WI38 (cell line): ENCODE results near the gene DSCAML1.

ENCODE experiments used
- H3K4me3 ChIP-seq: 2 replicates; pipeline ENCODE4 v1.5.1; 2011; ENCODE audit warnings: low read depth, mild to moderate bottlenecking, control low read depth, low read length
- TF ChIP-seq, protein P1 (sequence below): IDR thresholded peaks from 2 replicates; pipeline ENCODE4 v1.5.1; 2012; ENCODE audit warnings: low read depth, mild to moderate bottlenecking, control low read depth, low read length

Gene DSCAML1

DNA sequence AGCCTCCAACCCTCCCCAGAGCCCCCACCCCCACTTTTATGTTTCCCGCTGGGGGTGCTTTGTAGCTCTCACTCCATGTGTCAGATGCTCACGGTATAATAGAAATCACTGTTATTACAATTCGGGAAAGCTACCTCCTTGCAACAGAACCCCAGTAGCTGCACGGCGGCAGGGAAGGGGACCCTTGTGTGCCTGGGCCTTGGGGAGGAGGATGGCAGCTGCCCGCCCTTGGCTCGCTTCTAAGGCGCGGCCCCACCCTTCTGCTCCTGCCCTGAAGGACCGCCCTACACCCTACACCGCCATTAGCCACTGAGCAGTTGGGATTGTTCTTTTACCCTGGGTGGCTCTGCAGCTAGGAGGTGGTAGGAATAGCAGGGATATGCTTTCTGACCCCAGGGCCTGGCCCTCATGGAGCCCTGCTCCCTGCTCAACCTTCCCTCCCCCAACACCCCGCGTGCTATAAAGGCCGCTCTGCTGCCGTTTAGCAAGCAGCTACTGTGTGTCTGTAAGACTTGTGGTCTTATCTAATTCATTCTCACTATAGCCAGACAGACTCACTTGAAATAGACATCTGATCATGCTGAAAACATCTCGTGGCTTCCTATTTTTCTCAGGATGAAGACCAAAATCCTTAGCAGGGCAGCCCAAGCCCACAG lies 249.7 kb downstream of the DSCAML1 start:
- TF ChIP-seq, protein P1, sequence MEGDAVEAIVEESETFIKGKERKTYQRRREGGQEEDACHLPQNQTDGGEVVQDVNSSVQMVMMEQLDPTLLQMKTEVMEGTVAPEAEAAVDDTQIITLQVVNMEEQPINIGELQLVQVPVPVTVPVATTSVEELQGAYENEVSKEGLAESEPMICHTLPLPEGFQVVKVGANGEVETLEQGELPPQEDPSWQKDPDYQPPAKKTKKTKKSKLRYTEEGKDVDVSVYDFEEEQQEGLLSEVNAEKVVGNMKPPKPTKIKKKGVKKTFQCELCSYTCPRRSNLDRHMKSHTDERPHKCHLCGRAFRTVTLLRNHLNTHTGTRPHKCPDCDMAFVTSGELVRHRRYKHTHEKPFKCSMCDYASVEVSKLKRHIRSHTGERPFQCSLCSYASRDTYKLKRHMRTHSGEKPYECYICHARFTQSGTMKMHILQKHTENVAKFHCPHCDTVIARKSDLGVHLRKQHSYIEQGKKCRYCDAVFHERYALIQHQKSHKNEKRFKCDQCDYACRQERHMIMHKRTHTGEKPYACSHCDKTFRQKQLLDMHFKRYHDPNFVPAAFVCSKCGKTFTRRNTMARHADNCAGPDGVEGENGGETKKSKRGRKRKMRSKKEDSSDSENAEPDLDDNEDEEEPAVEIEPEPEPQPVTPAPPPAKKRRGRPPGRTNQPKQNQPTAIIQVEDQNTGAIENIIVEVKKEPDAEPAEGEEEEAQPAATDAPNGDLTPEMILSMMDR = no peak
- no peak overlapping the region for H3K4me3 ChIP-seq

DNA sequence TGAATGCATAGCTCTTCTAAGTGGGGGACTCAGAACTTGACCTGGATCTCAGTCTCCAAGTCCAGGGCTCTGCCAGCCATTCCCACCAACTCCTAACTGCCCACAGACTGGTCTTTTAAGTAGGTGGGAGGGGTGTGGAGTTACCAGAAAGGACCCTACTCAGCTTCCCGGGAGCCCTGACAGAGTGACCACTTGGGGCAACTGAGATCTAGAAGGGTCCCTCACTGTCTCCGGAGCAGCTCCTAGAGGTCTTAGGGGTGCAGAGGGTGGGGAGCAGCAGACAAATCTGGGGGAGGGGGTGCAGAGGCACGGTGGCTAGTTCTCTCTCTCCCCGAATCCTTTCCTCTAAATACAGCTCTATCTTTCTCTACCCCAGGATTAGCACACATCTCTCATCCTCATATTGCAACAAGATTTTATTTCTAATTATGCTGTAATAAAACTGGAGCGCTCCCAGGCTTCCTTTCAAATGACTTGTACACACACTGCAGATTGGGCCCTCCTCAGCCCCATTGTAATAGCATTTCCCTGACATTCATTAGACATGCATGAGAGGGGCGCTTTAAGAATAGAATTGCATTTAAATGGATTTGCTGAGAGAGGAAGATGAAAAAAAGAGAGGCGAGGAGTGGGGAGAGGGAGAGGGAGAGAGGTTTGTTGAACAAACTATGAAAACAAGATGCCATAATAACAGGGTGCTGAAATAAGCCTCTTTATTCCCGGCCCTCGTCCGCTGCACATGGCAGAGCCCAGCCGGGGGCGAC lies 250.4 kb downstream of the DSCAML1 start:
- TF ChIP-seq, protein P1 = no peak
- H3K4me3 ChIP-seq = no peak overlapping the region

DNA sequence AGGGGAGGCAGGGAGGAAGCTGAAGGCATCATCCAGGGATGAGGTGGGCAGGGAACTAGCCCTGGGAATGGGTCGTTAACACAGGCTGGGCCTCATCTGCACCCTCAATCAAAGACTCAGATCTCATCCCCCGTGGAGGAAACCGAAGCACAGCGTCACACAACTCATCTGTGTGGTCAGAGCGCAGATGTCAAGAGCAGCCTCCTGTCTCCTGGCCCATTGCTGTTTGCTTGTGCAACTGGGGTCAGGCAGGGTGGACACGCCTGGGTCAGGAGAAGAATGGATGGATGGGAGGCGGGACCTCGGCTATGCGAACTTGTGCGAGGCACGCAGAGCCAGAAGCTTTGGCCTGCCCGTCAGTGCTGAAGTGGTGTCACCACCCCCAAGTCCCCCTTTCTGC lies 251.3 kb downstream of the DSCAML1 start:
- TF ChIP-seq, protein P1 = no peak

DNA sequence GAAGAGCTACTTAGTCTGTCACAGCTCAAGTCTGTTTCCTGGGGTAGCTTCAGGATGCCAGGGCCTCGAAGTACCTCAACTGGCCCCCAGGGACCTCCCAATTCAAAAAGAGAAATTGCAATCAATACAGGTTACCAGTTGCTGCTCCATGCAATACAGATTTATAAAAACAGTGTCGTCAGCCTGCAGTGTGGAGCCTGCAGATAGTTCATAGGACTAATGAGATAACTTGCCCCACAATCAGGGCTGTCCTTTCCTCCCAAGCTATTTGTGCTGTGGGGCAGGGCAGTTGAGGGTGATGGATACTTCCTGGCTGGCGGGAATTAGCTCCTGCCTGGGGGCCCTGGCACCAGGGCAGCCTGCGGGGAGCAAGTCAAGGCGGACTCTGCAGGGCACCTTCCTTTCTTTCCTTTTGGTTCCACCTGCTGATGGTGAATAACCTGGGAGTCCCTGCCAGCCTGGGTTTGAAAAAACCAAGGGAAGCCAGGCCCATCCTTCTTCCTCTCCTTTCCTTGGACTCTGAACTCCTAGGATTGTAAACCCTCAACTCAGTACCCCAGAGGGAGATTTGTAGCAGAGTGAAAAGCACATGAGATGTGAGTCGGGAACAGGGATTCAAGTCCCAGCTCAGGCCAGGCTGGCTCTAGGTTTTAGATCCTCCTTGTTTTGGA lies 252.8 kb downstream of the DSCAML1 start:
- no peak overlapping the region for H3K4me3 ChIP-seq
- TF ChIP-seq, protein P1 = no peak

More for the DNA sequence above, 251.3 kb downstream of the DSCAML1 start:
- no peak overlapping the region for H3K4me3 ChIP-seq

DNA sequence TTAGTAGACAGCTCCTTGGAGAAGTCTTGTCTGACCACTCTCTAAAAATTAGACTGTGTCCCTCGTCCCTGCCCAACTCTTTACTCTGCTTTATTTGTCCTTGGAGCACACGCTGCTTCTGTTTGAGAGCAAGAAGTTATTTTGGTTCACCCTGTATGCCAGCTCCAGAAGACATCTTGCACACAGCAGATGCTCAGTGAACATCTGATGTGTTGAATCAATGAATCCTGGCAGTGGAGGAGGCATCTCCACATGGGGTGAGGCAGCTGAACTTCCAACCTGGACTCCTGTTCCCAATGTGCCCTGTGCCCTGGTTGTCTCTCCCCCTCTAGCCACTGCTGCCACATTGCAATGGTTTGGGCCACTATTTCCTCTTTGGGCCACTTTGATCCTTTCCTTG lies 255.8 kb downstream of the DSCAML1 start:
- TF ChIP-seq, protein P1 = no peak

DNA sequence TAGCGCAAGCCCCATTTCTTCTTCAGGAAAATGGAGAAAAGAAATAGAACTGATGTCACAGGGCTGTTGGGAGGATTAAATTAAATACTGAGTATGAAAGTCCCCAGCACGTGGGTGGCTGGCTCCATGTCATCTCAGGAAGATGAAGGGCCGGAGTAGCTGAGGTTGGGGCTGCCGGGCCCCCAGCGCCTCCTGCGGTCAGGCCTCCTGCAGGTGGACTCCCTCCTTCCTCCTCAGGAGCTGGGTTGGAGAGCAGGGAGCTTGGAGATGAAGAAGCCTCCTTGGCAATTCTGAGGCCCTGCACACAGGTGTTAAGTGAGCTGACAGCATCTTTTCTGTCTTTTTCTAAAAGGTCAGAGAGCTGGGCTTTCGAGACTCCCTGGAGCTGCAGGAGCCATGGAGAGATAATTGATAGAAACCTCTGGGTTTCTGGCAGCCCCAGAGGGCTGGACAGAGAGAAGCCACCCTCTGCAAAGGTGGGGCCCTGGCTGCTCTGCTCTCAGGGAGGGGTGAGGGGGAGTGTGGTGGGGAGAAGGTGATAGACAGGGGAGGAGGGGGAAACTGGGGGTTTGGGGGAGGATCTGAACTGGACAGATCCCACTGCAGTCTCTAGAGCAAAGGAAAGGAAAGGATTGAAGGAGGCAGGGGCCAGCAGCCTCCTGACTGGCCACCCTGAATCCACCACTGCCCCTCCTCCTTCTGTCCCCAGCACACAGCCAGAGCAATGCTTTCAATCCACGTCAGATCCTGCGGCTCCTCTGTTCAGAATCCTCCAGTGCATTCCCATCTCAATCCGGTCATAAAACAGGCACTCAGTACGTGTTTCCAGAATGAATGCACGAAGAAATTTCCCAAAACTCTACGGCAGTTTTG lies 258.5 kb downstream of the DSCAML1 start:
- TF ChIP-seq, protein P1 = no peak
- H3K4me3 ChIP-seq = no peak overlapping the region

More for the DNA sequence above, 255.8 kb downstream of the DSCAML1 start:
- H3K4me3 ChIP-seq = no peak overlapping the region
